Activated T-helper 1 cell treated with anti-CD3 and anti-CD28 coated beads, Interleukin-12 subunit alpha, Interleukin-12 subunit beta, Interleukin-2, Interleukin-4 antibody, amounts not matched to agents 30 ng/mL and 10 ng/mL and 1 ng/mL, durations not matched to agents 14 hours and 24 hours and 36 hours (primary cell): Measurements from ENCODE around the gene DPYSL4. TPM values are rescaled to one million over a fixed set of nuclear protein-coding genes. Genes with fewer than 3 reads are reported as not detected.

Source experiments
- DNase-seq: peaks from one replicate; pipeline ENCODE4 v3.0.0; 2021; ENCODE audit warnings: low spot score
- H3K27ac Mint-ChIP-seq: one replicate; pipeline ENCODE4 v1.8.0; 2021; ENCODE audit warnings: mild to moderate bottlenecking, mixed read lengths
- H3K27me3 Mint-ChIP-seq: one replicate; pipeline ENCODE4 v1.8.0; 2022; ENCODE audit warnings: mild to moderate bottlenecking, moderate library complexity, mixed read lengths; ENCODE audit not compliant: insufficient read depth
- H3K36me3 Mint-ChIP-seq: one replicate; pipeline ENCODE4 v1.8.0; 2021; ENCODE audit warnings: low read depth, mixed read lengths
- H3K4me1 Mint-ChIP-seq: one replicate; pipeline ENCODE4 v1.8.0; 2021; ENCODE audit warnings: low read depth, mixed read lengths
- H3K4me3 Mint-ChIP-seq: one replicate; pipeline ENCODE4 v1.8.0; 2021; ENCODE audit warnings: mild to moderate bottlenecking, moderate library complexity, mixed read lengths
- H3K9me3 Mint-ChIP-seq: one replicate; pipeline ENCODE4 v1.8.0; 2021; ENCODE audit warnings: mixed read lengths
- intact Hi-C: fragments of 100-400 bp; cut with micrococcal nuclease; formaldehyde crosslinking; loops from one replicate; pipeline ENCODE4 v1.15.1; 2024
- total RNA-seq: library from RNA; stranded (reverse); gene quantifications from 2 replicates; pipeline ENCODE4 v1.2.3, GENCODE V29; 2022

DPYSL4 gene
- total RNA-seq, 1 donor from 2014 or later, result 24.1 TPM

GRCh38 chr10:132248455-132249225 lies 61.9 kb downstream of the DPYSL4 start:
- Mint-ChIP-seq H3K36me3 (no peaks in the 10 kb centered on the region), H3K4me1 (no peaks in the 10 kb centered on the region), H3K4me3 (no peak overlapping the region), H3K9me3 (no peaks in the 10 kb centered on the region), H3K27ac (no peak overlapping the region), H3K27me3 (no peaks in the 10 kb centered on the region)
- DNase-seq, result peak; percentile 16
- intact Hi-C loops, result no loop called here

- DNase-seq, result no peak
- Mint-ChIP-seq H3K27ac (no peak overlapping the region), H3K4me1 (no peaks in the 10 kb centered on the region), H3K4me3 (no peak overlapping the region), H3K36me3 (no peaks in the 10 kb centered on the region), H3K27me3 (no peaks in the 10 kb centered on the region), H3K9me3 (no peaks in the 10 kb centered on the region)
- intact Hi-C loops, result no loop called here
These were observed 62.5 kb downstream of the DPYSL4 start for GRCh38 chr10:132249226-132249724.

GRCh38 chr10:132249824-132250375 lies 63.2 kb downstream of the DPYSL4 start:
- no peak for DNase-seq
- no peaks in the 10 kb centered on the region for H3K36me3 Mint-ChIP-seq
- no peak overlapping the region for H3K4me3 Mint-ChIP-seq
- intact Hi-C loops, result no loop called here
- no peaks in the 10 kb centered on the region for H3K27me3 Mint-ChIP-seq
- no peak overlapping the region for H3K27ac Mint-ChIP-seq
- no peaks in the 10 kb centered on the region for H3K9me3 Mint-ChIP-seq
- no peaks in the 10 kb centered on the region for H3K4me1 Mint-ChIP-seq

GRCh38 chr10:132250481-132251475 lies 64.0 kb downstream of the DPYSL4 start:
- DNase-seq, result no peak
- H3K36me3 Mint-ChIP-seq, result no peaks in the 10 kb centered on the region
- H3K4me3 Mint-ChIP-seq, result no peak overlapping the region
- no peak overlapping the region for H3K27ac Mint-ChIP-seq
- no peaks in the 10 kb centered on the region for H3K27me3 Mint-ChIP-seq
- no peaks in the 10 kb centered on the region for H3K4me1 Mint-ChIP-seq
- no peaks in the 10 kb centered on the region for H3K9me3 Mint-ChIP-seq
- intact Hi-C loops, result no loop called here

GRCh38 chr10:132251928-132252327 lies 65.2 kb downstream of the DPYSL4 start:
- intact Hi-C loops, result no loop called here
- DNase-seq, result no peak
- no peaks in the 10 kb centered on the region for H3K36me3 Mint-ChIP-seq
- H3K9me3 Mint-ChIP-seq, result no peaks in the 10 kb centered on the region
- H3K4me3 Mint-ChIP-seq, result no peak overlapping the region
- H3K27ac Mint-ChIP-seq, result no peak overlapping the region
- H3K27me3 Mint-ChIP-seq, result no peaks in the 10 kb centered on the region
- no peaks in the 10 kb centered on the region for H3K4me1 Mint-ChIP-seq

- H3K4me1 Mint-ChIP-seq, result no peaks in the 10 kb centered on the region
- H3K27me3 Mint-ChIP-seq, result no peaks in the 10 kb centered on the region
- DNase-seq, result no peak
- H3K4me3 Mint-ChIP-seq, result no peak overlapping the region
- H3K9me3 Mint-ChIP-seq, result no peaks in the 10 kb centered on the region
- H3K27ac Mint-ChIP-seq, result no peak overlapping the region
- no peaks in the 10 kb centered on the region for H3K36me3 Mint-ChIP-seq
- intact Hi-C loops, result no loop called here
These were observed 65.7 kb downstream of the DPYSL4 start for GRCh38 chr10:132252412-132252811.

GRCh38 chr10:132253092-132253687 lies 66.4 kb downstream of the DPYSL4 start:
- Mint-ChIP-seq H3K4me1 (no peaks in the 10 kb centered on the region), H3K9me3 (no peaks in the 10 kb centered on the region), H3K36me3 (no peaks in the 10 kb centered on the region), H3K27ac (no peak overlapping the region), H3K27me3 (no peaks in the 10 kb centered on the region), H3K4me3 (no peak overlapping the region)
- no peak for DNase-seq
- intact Hi-C loops, result no loop called here

GRCh38 chr10:132254841-132255240 lies 68.1 kb downstream of the DPYSL4 start:
- Mint-ChIP-seq H3K27me3 (no peaks in the 10 kb centered on the region), H3K4me1 (no peaks in the 10 kb centered on the region), H3K36me3 (no peaks in the 10 kb centered on the region), H3K4me3 (no peak overlapping the region), H3K27ac (no peak overlapping the region), H3K9me3 (no peaks in the 10 kb centered on the region)
- no peak for DNase-seq
- intact Hi-C loops, result no loop called here

Other genes with a start within 250 kb of the DPYSL4 start
- gene BNIP3, start 205.0 kb upstream of the DPYSL4 start, total RNA-seq, result 43.0 and 48.9 TPM in 2 replicates
- gene JAKMIP3, start 121.0 kb upstream of the DPYSL4 start, total RNA-seq, result 1.1 and 1.3 TPM in 2 replicates
- 14.6 and 15.5 TPM in 2 replicates for gene STK32C, start 121.0 kb downstream of the DPYSL4 start, total RNA-seq
- 1.7 and 3.4 TPM in 2 replicates for gene LRRC27, start 145.2 kb downstream of the DPYSL4 start, total RNA-seq
- 4.1 and 4.8 TPM in 2 replicates for gene PWWP2B, start 210.3 kb downstream of the DPYSL4 start, total RNA-seq